ENCODE results near the gene ABCB4. TPM values are rescaled to one million over a fixed set of nuclear protein-coding genes. Genes with fewer than 3 reads are reported as not detected.

ABCB4 gene
- polyA plus RNA-seq, 1 donor (not counting 4 experiments of a cell fraction or from before 2014, with no cell fraction given) = not detected

GRCh38 chr7:87445897-87446296 is 29.6 kb downstream of the ABCB4 start:
- no peaks in the 10 kb centered on the region for H3K79me2 ChIP-seq (ENCODE audit: control insufficient read depth, insufficient read depth, low read length)
- H3K27ac ChIP-seq (ENCODE audit: control insufficient read depth, insufficient read depth, low read length) = no peak overlapping the region
- H3K9me1 ChIP-seq (ENCODE audit: control insufficient read depth, extremely low read depth, insufficient read depth, low read length) = no peaks in the 10 kb centered on the region
- H3K4me2 ChIP-seq (ENCODE audit: control insufficient read depth, extremely low read depth, insufficient read depth, low read depth, low read length) = no peak overlapping the region
- no peak overlapping the region for H2AFZ ChIP-seq (ENCODE audit: control insufficient read depth, low read length)
- no peaks in the 10 kb centered on the region for H3K27me3 ChIP-seq (ENCODE audit: control insufficient read depth, extremely low read depth, insufficient read depth, low read length)
- no peak overlapping the region for H3K9ac ChIP-seq (ENCODE audit: control insufficient read depth, extremely low read depth, insufficient read depth, low read length)
- H3K4me1 ChIP-seq (ENCODE audit: control insufficient read depth, extremely low read depth, insufficient read depth, low read length) = no peaks in the 10 kb centered on the region
- no peak overlapping the region for H3K4me3 ChIP-seq (ENCODE audit: control insufficient read depth in 2 of 3, extremely low read depth in 1 of 3, insufficient read depth in 2 of 3, low read depth in 1 of 3, low read length in 3 of 3)
- dilution Hi-C loops (cut with MboI; ENCODE audit: extremely low pct_ligation_motif_present, low sequenced_read_pairs) = no loop called here
- TF ChIP-seq CTCF (optimal IDR thresholded peaks at IDR 0.05 in 1 of 3, IDR thresholded peaks at IDR 0.05 in 1 of 3, conservative IDR thresholded peaks at IDR 0.05 in 1 of 3; ENCODE audit: extremely low read depth in 1 of 3, insufficient read depth in 2 of 3, low read length in 3 of 3) (no peak), EZH2 (IDR thresholded peaks at IDR 0.05; ENCODE audit: low read length) (no peak)
- DNase-seq (ENCODE audit: low read depth, low spot score) (no peak), FAIRE-seq (no peak)
- no peaks in the 10 kb centered on the region for H4K20me1 ChIP-seq (ENCODE audit: control insufficient read depth, extremely low read depth, insufficient read depth, low read length)
- no peaks in the 10 kb centered on the region for H3K36me3 ChIP-seq (ENCODE audit: control insufficient read depth in 2 of 2, extremely low read depth in 1 of 2, insufficient read depth in 2 of 2, low read length in 2 of 2)
- no peaks in the 10 kb centered on the region for H3K9me3 ChIP-seq (ENCODE audit: control insufficient read depth, low read depth, low read length)

- no peaks in the 10 kb centered on the region for H3K79me2 ChIP-seq (ENCODE audit: control insufficient read depth, insufficient read depth, low read length)
- H3K36me3 ChIP-seq (ENCODE audit: control insufficient read depth in 2 of 2, extremely low read depth in 1 of 2, insufficient read depth in 2 of 2, low read length in 2 of 2) = no peaks in the 10 kb centered on the region
- no peak overlapping the region for H2AFZ ChIP-seq (ENCODE audit: control insufficient read depth, low read length)
- no peak overlapping the region for H3K4me3 ChIP-seq (ENCODE audit: control insufficient read depth in 2 of 3, extremely low read depth in 1 of 3, insufficient read depth in 2 of 3, low read depth in 1 of 3, low read length in 3 of 3)
- H3K27ac ChIP-seq (ENCODE audit: control insufficient read depth, insufficient read depth, low read length) = no peak overlapping the region
- no peak overlapping the region for H3K9ac ChIP-seq (ENCODE audit: control insufficient read depth, extremely low read depth, insufficient read depth, low read length)
- no peaks in the 10 kb centered on the region for H3K27me3 ChIP-seq (ENCODE audit: control insufficient read depth, extremely low read depth, insufficient read depth, low read length)
- no peak for TF ChIP-seq EZH2 (IDR thresholded peaks at IDR 0.05; ENCODE audit: low read length)
- no peak for TF ChIP-seq CTCF (optimal IDR thresholded peaks at IDR 0.05 in 1 of 3, IDR thresholded peaks at IDR 0.05 in 1 of 3, conservative IDR thresholded peaks at IDR 0.05 in 1 of 3; ENCODE audit: extremely low read depth in 1 of 3, insufficient read depth in 2 of 3, low read length in 3 of 3)
- FAIRE-seq (no peak), DNase-seq (ENCODE audit: low read depth, low spot score) (no peak)
- H3K4me1 ChIP-seq (ENCODE audit: control insufficient read depth, extremely low read depth, insufficient read depth, low read length) = peaks cover 3% of the 10 kb centered on the region
- no peak overlapping the region for H3K4me2 ChIP-seq (ENCODE audit: control insufficient read depth, extremely low read depth, insufficient read depth, low read depth, low read length)
- H4K20me1 ChIP-seq (ENCODE audit: control insufficient read depth, extremely low read depth, insufficient read depth, low read length) = no peaks in the 10 kb centered on the region
- H3K9me3 ChIP-seq (ENCODE audit: control insufficient read depth, low read depth, low read length) = no peaks in the 10 kb centered on the region
- dilution Hi-C loops (cut with MboI; ENCODE audit: extremely low pct_ligation_motif_present, low sequenced_read_pairs) = no loop called here
- H3K9me1 ChIP-seq (ENCODE audit: control insufficient read depth, extremely low read depth, insufficient read depth, low read length) = no peaks in the 10 kb centered on the region
Observed at GRCh38 chr7:87435546-87435945, 39.9 kb downstream of the ABCB4 start.

Data from keratinocyte (primary cell).